HG03457 (cell line): ENCODE measurements around the gene TOP3B.
"Not testable (repeated sequence)": the region's sequence is repeated elsewhere in the genome, so short reads cannot be mapped to it uniquely, and the experiment has no call there.

Source experiments
- ATAC-seq: cut with Tn5 transposase; IDR thresholded peaks from one replicate; pipeline ENCODE4 v1.9.1; 2021; ENCODE audit warnings: moderate number of reproducible peaks; ENCODE audit not compliant: unreplicated experiment

TOP3B gene

GRCh38 chr22:21927174-21927823 is 55.3 kb downstream of the TOP3B start:
- no peak for ATAC-seq

GRCh38 chr22:21926728-21927127 is 55.9 kb downstream of the TOP3B start:
- ATAC-seq, result no peak

GRCh38 chr22:21923163-21923561 is 59.4 kb downstream of the TOP3B start:
- ATAC-seq, result no peak

GRCh38 chr22:21922370-21923162 is 60.0 kb downstream of the TOP3B start:
- ATAC-seq, result no peak

GRCh38 chr22:21921729-21922128 is 60.9 kb downstream of the TOP3B start:
- no peak for ATAC-seq

- ATAC-seq, result no peak
These were observed 61.3 kb downstream of the TOP3B start for GRCh38 chr22:21921184-21921721.

- no peak for ATAC-seq
These were observed 62.0 kb downstream of the TOP3B start for GRCh38 chr22:21920341-21921183.

GRCh38 chr22:21919526-21920307 is 62.9 kb downstream of the TOP3B start:
- no peak for ATAC-seq

GRCh38 chr22:21918466-21919185 is 64.0 kb downstream of the TOP3B start:
- ATAC-seq, result no peak

- ATAC-seq, result no peak
These were observed 64.7 kb downstream of the TOP3B start for GRCh38 chr22:21917959-21918261.

- ATAC-seq, result no peak
These were observed 65.2 kb downstream of the TOP3B start for GRCh38 chr22:21917181-21917958.

GRCh38 chr22:21916309-21916918 is 66.2 kb downstream of the TOP3B start:
- ATAC-seq, result no peak

GRCh38 chr22:21915624-21916308 is 66.8 kb downstream of the TOP3B start:
- no peak for ATAC-seq

- not testable (repeated sequence) for ATAC-seq
These were observed 68.4 kb downstream of the TOP3B start for GRCh38 chr22:21914033-21914642.

- ATAC-seq, result not testable (repeated sequence)
These were observed 72.2 kb downstream of the TOP3B start for GRCh38 chr22:21910367-21910766.

- no peak for ATAC-seq
These were observed 72.7 kb downstream of the TOP3B start for GRCh38 chr22:21909871-21910270.

GRCh38 chr22:21907638-21908522 is 74.7 kb downstream of the TOP3B start:
- no peak for ATAC-seq
